Activated T-helper 1 cell treated with anti-CD3 and anti-CD28 coated beads, Interleukin-12 subunit alpha, Interleukin-12 subunit beta, Interleukin-2, Interleukin-4 antibody, amounts not matched to agents 30 ng/mL and 10 ng/mL and 1 ng/mL, durations not matched to agents 14 hours and 24 hours and 36 hours (primary cell): Measurements from ENCODE around the gene ZSWIM2. TPM values are rescaled to one million over a fixed set of nuclear protein-coding genes. Genes with fewer than 3 reads are reported as not detected.

Source experiments
- DNase-seq: peaks from one replicate; pipeline ENCODE4 v3.0.0; 2021; ENCODE audit warnings: low spot score
- H3K27ac Mint-ChIP-seq: one replicate; pipeline ENCODE4 v1.8.0; 2021; ENCODE audit warnings: mild to moderate bottlenecking, mixed read lengths
- H3K27me3 Mint-ChIP-seq: one replicate; pipeline ENCODE4 v1.8.0; 2022; ENCODE audit warnings: mild to moderate bottlenecking, moderate library complexity, mixed read lengths; ENCODE audit not compliant: insufficient read depth
- H3K36me3 Mint-ChIP-seq: one replicate; pipeline ENCODE4 v1.8.0; 2021; ENCODE audit warnings: low read depth, mixed read lengths
- H3K4me1 Mint-ChIP-seq: one replicate; pipeline ENCODE4 v1.8.0; 2021; ENCODE audit warnings: low read depth, mixed read lengths
- H3K4me3 Mint-ChIP-seq: one replicate; pipeline ENCODE4 v1.8.0; 2021; ENCODE audit warnings: mild to moderate bottlenecking, moderate library complexity, mixed read lengths
- H3K9me3 Mint-ChIP-seq: one replicate; pipeline ENCODE4 v1.8.0; 2021; ENCODE audit warnings: mixed read lengths
- intact Hi-C: fragments of 100-400 bp; cut with micrococcal nuclease; formaldehyde crosslinking; loops from one replicate; pipeline ENCODE4 v1.15.1; 2024
- total RNA-seq: library from RNA; stranded (reverse); gene quantifications from 2 replicates; pipeline ENCODE4 v1.2.3, GENCODE V29; 2022

Gene ZSWIM2
- total RNA-seq, 1 donor from 2014 or later: not detected

DNA sequence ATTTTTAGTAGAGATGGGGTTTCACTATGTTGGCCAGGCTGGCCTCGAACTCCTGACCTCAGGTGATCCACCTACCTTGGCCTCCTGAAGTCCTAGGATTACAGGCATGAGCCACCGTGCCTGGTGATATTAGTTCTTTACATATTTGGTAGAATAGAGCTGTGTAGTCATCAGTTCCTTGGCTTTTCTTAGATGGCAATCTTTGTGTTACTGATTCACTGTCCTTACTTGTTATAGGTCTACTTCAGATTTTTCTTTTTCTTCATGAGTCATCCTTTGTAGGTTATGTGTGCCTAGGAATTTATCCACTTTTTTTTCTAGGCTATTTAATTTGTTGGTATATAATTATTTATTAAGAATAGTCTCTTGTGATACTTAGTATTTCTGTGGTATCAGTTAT lies 30.3 kb upstream of the ZSWIM2 start:
- Mint-ChIP-seq H3K36me3 (no peaks in the 10 kb centered on the region), H3K27me3 (no peaks in the 10 kb centered on the region), H3K4me3 (no peak overlapping the region), H3K4me1 (no peaks in the 10 kb centered on the region), H3K27ac (no peak overlapping the region), H3K9me3 (peaks cover 15% of the 10 kb centered on the region)
- intact Hi-C loops: no loop called here
- no peak for DNase-seq

DNA sequence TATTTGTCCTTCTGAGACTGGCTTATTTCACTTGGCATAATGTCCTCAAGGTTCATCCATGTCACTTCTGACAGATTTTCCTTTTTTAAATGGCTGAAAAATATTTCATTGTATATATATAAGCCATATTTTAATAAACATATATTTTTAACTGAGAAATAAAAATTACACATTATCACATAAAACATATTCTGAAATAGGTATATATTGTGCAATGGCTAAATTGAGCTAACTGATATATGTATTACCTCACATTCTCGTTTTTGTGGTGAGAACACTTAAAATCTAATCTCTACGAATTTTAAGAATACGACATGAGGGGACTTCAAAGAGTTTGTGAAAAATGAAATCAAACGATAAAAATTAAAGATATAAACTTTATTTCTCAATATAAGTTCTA lies 25.7 kb upstream of the ZSWIM2 start:
- no peaks in the 10 kb centered on the region for H3K27me3 Mint-ChIP-seq
- DNase-seq: no peak
- H3K4me3 Mint-ChIP-seq: no peak overlapping the region
- no peaks in the 10 kb centered on the region for H3K36me3 Mint-ChIP-seq
- H3K4me1 Mint-ChIP-seq: no peaks in the 10 kb centered on the region
- intact Hi-C loops: no loop called here
- H3K9me3 Mint-ChIP-seq: no peaks in the 10 kb centered on the region
- no peak overlapping the region for H3K27ac Mint-ChIP-seq

DNA sequence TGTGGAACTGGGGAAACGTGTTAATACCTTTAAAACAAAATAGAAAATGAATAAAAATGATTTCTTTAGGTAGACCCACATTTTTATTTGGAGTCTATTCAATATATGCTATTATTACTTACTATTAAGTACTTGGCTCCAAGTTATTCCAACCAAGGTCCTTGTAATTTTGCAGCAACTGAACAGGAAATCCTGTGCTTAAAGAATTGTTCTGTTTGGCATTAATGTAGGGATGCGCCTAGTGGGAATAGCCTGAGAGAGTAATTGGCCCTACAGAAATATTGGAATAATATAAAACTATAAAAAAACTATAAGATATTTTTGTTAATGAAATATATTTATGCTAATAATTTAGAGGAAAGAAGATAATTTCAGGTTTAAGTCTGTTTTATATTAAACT lies 22.9 kb upstream of the ZSWIM2 start:
- intact Hi-C loops: no loop called here
- no peaks in the 10 kb centered on the region for H3K4me1 Mint-ChIP-seq
- H3K9me3 Mint-ChIP-seq: no peaks in the 10 kb centered on the region
- H3K27me3 Mint-ChIP-seq: no peaks in the 10 kb centered on the region
- no peak overlapping the region for H3K27ac Mint-ChIP-seq
- H3K4me3 Mint-ChIP-seq: no peak overlapping the region
- DNase-seq: no peak
- no peaks in the 10 kb centered on the region for H3K36me3 Mint-ChIP-seq

DNA sequence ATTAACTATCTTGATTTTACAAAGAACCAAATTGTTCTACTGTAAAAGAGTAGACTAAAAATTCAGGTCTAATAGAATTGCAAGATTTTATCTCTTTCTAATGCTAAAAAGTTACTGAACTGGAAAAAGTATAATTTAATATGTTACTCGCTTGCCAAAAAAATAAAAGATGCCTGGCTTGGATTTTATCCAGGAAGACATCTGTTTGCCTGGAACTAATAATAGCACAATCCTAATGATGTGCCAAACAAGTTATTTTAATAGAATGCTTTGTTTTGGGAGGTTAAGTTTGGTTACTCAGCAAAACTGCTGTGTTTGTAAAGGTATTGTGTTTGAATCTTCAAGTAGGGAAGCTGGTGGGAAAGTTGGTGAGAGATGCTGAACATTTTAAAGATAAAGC lies 19.4 kb upstream of the ZSWIM2 start:
- H3K27ac Mint-ChIP-seq: no peak overlapping the region
- no peaks in the 10 kb centered on the region for H3K4me1 Mint-ChIP-seq
- no peak overlapping the region for H3K4me3 Mint-ChIP-seq
- DNase-seq: no peak
- H3K9me3 Mint-ChIP-seq: no peaks in the 10 kb centered on the region
- H3K36me3 Mint-ChIP-seq: no peaks in the 10 kb centered on the region
- peaks cover 2% of the 10 kb centered on the region for H3K27me3 Mint-ChIP-seq
- intact Hi-C loops: no loop called here

DNA sequence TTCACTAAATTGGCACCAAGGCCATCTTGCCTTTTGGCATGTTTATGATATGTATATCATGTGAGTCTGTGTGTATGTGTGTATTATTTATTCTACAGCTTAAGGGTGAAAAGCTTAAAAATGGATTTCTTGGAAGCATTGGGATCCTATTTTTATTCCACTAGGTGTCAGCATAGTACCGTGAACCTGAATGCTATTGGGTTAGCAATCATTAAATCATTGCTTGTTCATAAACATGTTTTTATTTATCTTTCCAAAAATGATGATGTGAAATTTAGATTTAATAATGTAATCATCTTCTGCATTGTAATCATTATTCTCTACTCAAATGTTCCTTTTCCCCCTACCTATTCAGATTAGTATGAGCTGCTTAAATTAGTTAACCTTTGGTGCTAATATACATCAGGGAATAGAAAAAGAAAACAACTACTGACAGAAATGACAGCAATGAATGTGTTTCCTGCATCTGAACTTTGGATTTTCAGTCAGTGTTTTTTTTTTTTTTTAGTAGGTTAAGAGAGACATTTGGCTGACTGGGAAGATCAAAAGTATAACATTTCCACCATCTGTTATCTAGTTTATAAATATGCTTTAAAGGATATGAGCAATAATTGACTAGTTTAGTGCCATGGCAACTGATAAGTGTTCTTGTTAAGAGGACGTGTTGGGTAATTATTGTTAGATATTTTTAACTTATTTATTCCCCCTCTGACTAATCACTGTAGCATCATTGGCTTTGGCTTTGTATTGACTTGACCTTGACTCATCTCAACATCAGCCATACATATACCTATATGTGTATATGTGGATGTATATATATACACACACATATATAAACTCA lies 14.1 kb upstream of the ZSWIM2 start:
- Mint-ChIP-seq H3K4me1 (no peaks in the 10 kb centered on the region), H3K9me3 (no peaks in the 10 kb centered on the region), H3K27ac (no peak overlapping the region), H3K36me3 (no peaks in the 10 kb centered on the region), H3K4me3 (no peak overlapping the region), H3K27me3 (peaks cover 2% of the 10 kb centered on the region)
- DNase-seq: no peak
- intact Hi-C loops: no loop called here

DNA sequence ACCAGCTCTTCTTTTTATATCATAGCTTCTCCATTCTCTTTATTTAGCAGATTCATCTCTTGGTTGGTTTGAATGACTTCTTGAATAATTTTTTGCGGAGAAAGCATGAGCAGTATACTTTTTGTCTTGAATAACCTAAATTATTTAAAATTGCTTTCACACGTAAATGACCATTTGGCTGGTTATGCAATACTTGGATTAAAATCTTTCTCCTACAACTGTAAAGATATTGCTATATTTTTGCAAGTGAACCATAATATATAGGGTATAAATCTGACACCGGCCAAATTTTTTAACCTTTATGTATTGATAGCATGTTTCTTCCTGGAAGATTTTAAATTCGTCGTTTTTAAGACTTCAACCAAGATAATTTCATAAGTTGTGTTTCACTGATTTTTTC lies 6.2 kb upstream of the ZSWIM2 start:
- H3K27me3 Mint-ChIP-seq: no peaks in the 10 kb centered on the region
- no peaks in the 10 kb centered on the region for H3K36me3 Mint-ChIP-seq
- no peaks in the 10 kb centered on the region for H3K4me1 Mint-ChIP-seq
- intact Hi-C loops: no loop called here
- no peak for DNase-seq
- H3K9me3 Mint-ChIP-seq: no peaks in the 10 kb centered on the region
- H3K27ac Mint-ChIP-seq: no peak overlapping the region
- no peak overlapping the region for H3K4me3 Mint-ChIP-seq

GRCh38 chr2:186853951-186854350 lies 5.0 kb upstream of the ZSWIM2 start:
- Mint-ChIP-seq H3K4me1 (peaks cover 10% of the 10 kb centered on the region), H3K27ac (no peak overlapping the region)
- intact Hi-C loops: no loop called here

GRCh38 chr2:186852508-186852907 lies 3.5 kb upstream of the ZSWIM2 start:
- no peaks in the 10 kb centered on the region for H3K36me3 Mint-ChIP-seq
- H3K4me1 Mint-ChIP-seq: peaks cover 16% of the 10 kb centered on the region
- H3K9me3 Mint-ChIP-seq: no peaks in the 10 kb centered on the region
- H3K27ac Mint-ChIP-seq: no peak overlapping the region
- H3K27me3 Mint-ChIP-seq: peaks cover 21% of the 10 kb centered on the region
- H3K4me3 Mint-ChIP-seq: no peak overlapping the region
- no peak for DNase-seq
- intact Hi-C loops: no loop called here

More at GRCh38 chr2:186853951-186854350, 5.0 kb upstream of the ZSWIM2 start:
- no peaks in the 10 kb centered on the region for H3K36me3 Mint-ChIP-seq
- no peak for DNase-seq
- H3K9me3 Mint-ChIP-seq: no peaks in the 10 kb centered on the region
- peaks cover 11% of the 10 kb centered on the region for H3K27me3 Mint-ChIP-seq
- no peak overlapping the region for H3K4me3 Mint-ChIP-seq

DNA sequence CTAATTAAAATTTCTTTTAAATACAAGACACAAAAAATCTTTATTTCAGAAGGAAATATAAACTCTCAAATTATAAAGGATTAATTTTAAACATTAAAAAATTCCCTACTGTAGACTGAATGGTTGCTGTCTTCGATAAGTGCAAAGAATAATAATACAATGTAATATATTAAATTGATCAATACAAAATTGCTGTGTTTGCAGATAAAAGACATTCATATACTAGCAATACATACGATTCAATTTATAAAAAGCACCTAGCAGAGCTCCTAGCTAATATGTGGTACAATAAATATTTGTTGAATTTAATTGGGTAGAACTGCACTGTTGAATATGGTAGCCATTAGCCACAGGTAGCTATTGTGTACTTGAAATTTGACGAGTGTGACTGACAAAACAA lies 6.6 kb downstream of the ZSWIM2 start:
- Mint-ChIP-seq H3K9me3 (no peaks in the 10 kb centered on the region), H3K36me3 (no peaks in the 10 kb centered on the region), H3K27me3 (peaks cover 1% of the 10 kb centered on the region), H3K4me1 (no peaks in the 10 kb centered on the region), H3K4me3 (no peak overlapping the region), H3K27ac (no peak overlapping the region)
- intact Hi-C loops: no loop called here
- no peak for DNase-seq

DNA sequence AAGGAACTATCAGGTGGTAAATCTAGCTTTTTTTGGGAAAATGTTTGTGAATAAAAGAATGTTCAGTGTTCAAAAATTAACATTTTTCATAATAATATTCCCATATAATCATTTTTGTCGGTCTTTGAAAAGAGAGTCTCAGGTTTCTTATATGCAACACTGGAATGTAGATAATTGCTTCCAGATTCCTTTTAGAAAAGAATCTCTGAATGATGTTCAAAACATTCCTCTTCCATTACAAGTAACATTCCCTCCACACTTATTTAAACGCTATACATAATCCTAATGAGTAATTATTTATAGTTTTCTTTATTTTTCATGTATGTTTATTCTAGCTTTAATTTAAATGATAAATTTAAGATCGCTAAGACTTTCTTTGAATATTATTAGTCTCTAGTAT lies 7.0 kb downstream of the ZSWIM2 start:
- intact Hi-C loops: no loop called here

DNA sequence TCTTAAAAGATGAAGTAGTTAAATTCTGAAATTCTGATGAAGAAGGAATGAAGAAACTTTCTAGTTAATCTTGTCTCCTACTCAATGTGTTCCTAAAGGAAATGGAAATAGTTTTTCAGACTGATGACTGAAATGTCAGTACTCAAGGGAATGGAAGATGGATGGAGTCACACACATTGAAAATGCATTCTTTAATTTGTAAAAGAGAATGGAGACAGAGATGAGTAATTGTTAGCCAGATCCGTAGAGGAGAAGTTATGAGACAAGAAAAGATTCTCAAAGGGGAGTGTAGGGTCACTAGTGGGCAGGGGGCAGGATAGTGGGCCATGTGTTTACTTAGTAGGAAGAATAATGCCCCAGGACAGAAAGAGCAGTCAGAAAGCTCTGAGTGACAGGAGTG lies 13.3 kb downstream of the ZSWIM2 start:
- intact Hi-C loops: no loop called here
- no peak overlapping the region for H3K4me3 Mint-ChIP-seq

More for the DNA sequence above, 7.0 kb downstream of the ZSWIM2 start:
- no peak for DNase-seq
- Mint-ChIP-seq H3K4me3 (no peak overlapping the region), H3K9me3 (no peaks in the 10 kb centered on the region), H3K27ac (no peak overlapping the region), H3K27me3 (peaks cover 1% of the 10 kb centered on the region), H3K4me1 (no peaks in the 10 kb centered on the region), H3K36me3 (no peaks in the 10 kb centered on the region)

GRCh38 chr2:186827862-186828492 lies 21.0 kb downstream of the ZSWIM2 start:
- Mint-ChIP-seq H3K4me1 (no peaks in the 10 kb centered on the region), H3K27me3 (no peaks in the 10 kb centered on the region), H3K9me3 (no peaks in the 10 kb centered on the region), H3K27ac (no peak overlapping the region), H3K4me3 (no peak overlapping the region), H3K36me3 (no peaks in the 10 kb centered on the region)
- no peak for DNase-seq
- intact Hi-C loops: no loop called here

More for the DNA sequence above, 13.3 kb downstream of the ZSWIM2 start:
- Mint-ChIP-seq H3K27me3 (no peaks in the 10 kb centered on the region), H3K27ac (no peak overlapping the region), H3K4me1 (no peaks in the 10 kb centered on the region), H3K36me3 (no peaks in the 10 kb centered on the region), H3K9me3 (no peaks in the 10 kb centered on the region)
- no peak for DNase-seq

- Mint-ChIP-seq H3K27me3 (no peaks in the 10 kb centered on the region), H3K9me3 (no peaks in the 10 kb centered on the region), H3K4me1 (no peaks in the 10 kb centered on the region), H3K27ac (no peak overlapping the region), H3K4me3 (no peak overlapping the region), H3K36me3 (no peaks in the 10 kb centered on the region)
- no peak for DNase-seq
- intact Hi-C loops: no loop called here
Measured at GRCh38 chr2:186827411-186827810, 21.6 kb downstream of the ZSWIM2 start.
